Measurements from ENCODE around the gene DPP6. TPM values are rescaled to one million over a fixed set of nuclear protein-coding genes. Genes with fewer than 3 reads are reported as not detected.

Gene DPP6
- total and polyA plus RNA-seq, 5 donors from 2014 or later = not detected

DNA sequence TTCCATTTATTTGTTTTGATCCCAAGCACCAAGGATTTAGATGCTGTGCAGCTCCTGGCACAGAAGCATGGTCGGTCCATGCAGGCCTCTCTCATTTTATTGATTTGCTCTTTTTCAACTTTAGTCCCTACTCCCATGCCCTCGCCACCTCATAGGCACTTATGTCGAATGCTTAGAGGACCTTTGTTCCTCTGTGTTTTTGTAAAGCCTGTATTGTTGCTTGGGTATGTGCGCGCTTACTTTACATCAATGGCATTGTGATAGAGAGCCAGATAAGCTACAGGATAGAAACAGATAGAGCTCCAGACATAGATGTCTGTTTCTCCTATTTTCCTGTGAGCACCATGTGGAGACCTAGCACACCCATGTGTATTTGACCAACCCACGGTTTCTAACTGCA is 725.7 kb downstream of the DPP6 start:
- Mint-ChIP-seq H3K27me3 (no peaks in the 10 kb centered on the region), H3K4me1 (peaks cover 0 to 6% (median 0%) of the 10 kb centered on the region in 4 donors), H3K27ac (no peak overlapping the region)

DNA sequence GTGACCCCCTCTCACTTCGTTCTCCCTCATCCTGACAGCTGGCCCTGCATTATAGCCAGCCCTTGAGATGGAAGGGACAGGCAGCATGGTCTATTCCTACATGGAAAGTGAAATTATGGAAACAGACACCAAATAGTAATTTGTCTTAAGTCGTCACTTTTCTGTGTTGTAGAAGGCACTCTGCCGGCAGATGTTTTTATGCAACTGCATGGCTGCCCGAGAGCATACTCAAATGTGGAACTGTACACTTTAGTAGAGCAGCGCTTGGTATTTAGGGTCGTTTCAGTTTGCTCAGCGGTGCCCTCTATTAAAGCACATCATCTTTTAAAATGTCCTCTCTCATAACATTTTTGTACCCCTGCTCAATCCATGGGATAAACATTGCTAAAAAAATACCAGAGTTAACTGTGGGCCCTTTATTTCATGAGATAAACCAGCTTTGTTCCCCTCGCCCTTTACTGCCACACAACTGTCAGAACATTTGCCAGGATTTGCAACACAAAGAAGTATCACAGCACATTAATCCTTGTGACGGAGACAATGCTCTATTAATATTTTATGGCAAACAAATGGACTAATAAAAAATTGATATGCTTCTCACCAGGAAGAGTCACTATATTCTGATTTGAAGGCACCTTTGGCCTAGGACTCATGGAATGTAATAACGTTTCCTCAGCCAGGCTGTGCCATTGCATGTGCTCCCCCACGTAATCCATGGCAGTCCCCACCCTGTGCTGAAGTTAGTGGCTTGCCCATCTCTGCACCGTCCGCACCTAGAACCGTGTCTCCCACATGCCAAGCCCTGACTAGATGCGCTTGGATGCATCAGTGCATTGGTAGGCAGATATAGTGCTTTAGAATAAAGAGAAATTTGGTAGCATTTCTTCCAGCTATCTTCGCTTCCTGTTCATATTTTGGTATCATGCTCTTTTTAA is 729.4 kb downstream of the DPP6 start:
- DNase-seq (no peak), ATAC-seq (ENCODE audit: low read depth in 2 of 2) (no peak)
- H3K27ac Mint-ChIP-seq = no peak overlapping the region
- Histone ChIP-seq H3K4me1 (ENCODE audit: control insufficient read depth, insufficient read depth, low read length, poor library complexity, severe bottlenecking) (no peaks in the 10 kb centered on the region), H3K4me3 (ENCODE audit: low read depth, low read length) (no peak overlapping the region), H3K27ac (ENCODE audit: insufficient read depth, low read length, poor library complexity, severe bottlenecking) (no peak overlapping the region), H3K27me3 (ENCODE audit: control insufficient read depth, insufficient read depth, low read length) (no peaks in the 10 kb centered on the region), H3K36me3 (ENCODE audit: control insufficient read depth, insufficient read depth, low read length) (no peaks in the 10 kb centered on the region), H3K9me3 (ENCODE audit: control insufficient read depth in 2 of 2, low read length in 2 of 2) (peaks cover 0 to 12% of the 10 kb centered on the region in 2 experiments)
- H3K4me3 Mint-ChIP-seq = no peak overlapping the region
- no peaks in the 10 kb centered on the region for H3K36me3 Mint-ChIP-seq
- H3K4me1 Mint-ChIP-seq = peaks cover 0 to under 1% (median 0%) of the 10 kb centered on the region in 4 donors
- peaks cover 3% of the 10 kb centered on the region for H3K27me3 Mint-ChIP-seq
- peaks cover 3 to 13% (median 5%) of the 10 kb centered on the region in 7 donors for H3K9me3 Mint-ChIP-seq

More for the DNA sequence above, 725.7 kb downstream of the DPP6 start:
- Histone ChIP-seq H3K27ac (ENCODE audit: insufficient read depth, low read length, poor library complexity, severe bottlenecking) (no peak overlapping the region), H3K4me1 (ENCODE audit: control insufficient read depth, insufficient read depth, low read length, poor library complexity, severe bottlenecking) (no peaks in the 10 kb centered on the region), H3K36me3 (ENCODE audit: control insufficient read depth, insufficient read depth, low read length) (no peaks in the 10 kb centered on the region), H3K4me3 (ENCODE audit: low read depth, low read length) (no peak overlapping the region), H3K9me3 (ENCODE audit: control insufficient read depth in 2 of 2, low read length in 2 of 2) (no peaks in the 10 kb centered on the region), H3K27me3 (ENCODE audit: control insufficient read depth, insufficient read depth, low read length) (no peaks in the 10 kb centered on the region)
- no peak for DNase-seq
- ATAC-seq (ENCODE audit: low read depth in 2 of 2) = no peak
- Mint-ChIP-seq H3K4me3 (no peak overlapping the region), H3K36me3 (no peaks in the 10 kb centered on the region), H3K9me3 (peaks cover 0 to 6% (median 1%) of the 10 kb centered on the region in 7 donors)

- Histone ChIP-seq H3K36me3 (ENCODE audit: control insufficient read depth, insufficient read depth, low read length) (no peaks in the 10 kb centered on the region), H3K27ac (ENCODE audit: insufficient read depth, low read length, poor library complexity, severe bottlenecking) (no peak overlapping the region), H3K27me3 (ENCODE audit: control insufficient read depth, insufficient read depth, low read length) (no peaks in the 10 kb centered on the region), H3K9me3 (ENCODE audit: control insufficient read depth in 2 of 2, low read length in 2 of 2) (peaks cover 0 to 12% of the 10 kb centered on the region in 2 experiments), H3K4me3 (ENCODE audit: low read depth, low read length) (no peak overlapping the region), H3K4me1 (ENCODE audit: control insufficient read depth, insufficient read depth, low read length, poor library complexity, severe bottlenecking) (no peaks in the 10 kb centered on the region)
- H3K27me3 Mint-ChIP-seq = peaks cover 4% of the 10 kb centered on the region
- DNase-seq (no peak), ATAC-seq (ENCODE audit: low read depth in 2 of 2) (no peak)
- no peaks in the 10 kb centered on the region for H3K4me1 Mint-ChIP-seq
- H3K27ac Mint-ChIP-seq = no peak overlapping the region
- H3K36me3 Mint-ChIP-seq = no peaks in the 10 kb centered on the region
- H3K4me3 Mint-ChIP-seq = no peak overlapping the region
- H3K9me3 Mint-ChIP-seq = peaks cover 2 to 13% (median 5%) of the 10 kb centered on the region in 7 donors
Observed at GRCh38 chr7:154783281-154783909, 731.2 kb downstream of the DPP6 start.

DNA sequence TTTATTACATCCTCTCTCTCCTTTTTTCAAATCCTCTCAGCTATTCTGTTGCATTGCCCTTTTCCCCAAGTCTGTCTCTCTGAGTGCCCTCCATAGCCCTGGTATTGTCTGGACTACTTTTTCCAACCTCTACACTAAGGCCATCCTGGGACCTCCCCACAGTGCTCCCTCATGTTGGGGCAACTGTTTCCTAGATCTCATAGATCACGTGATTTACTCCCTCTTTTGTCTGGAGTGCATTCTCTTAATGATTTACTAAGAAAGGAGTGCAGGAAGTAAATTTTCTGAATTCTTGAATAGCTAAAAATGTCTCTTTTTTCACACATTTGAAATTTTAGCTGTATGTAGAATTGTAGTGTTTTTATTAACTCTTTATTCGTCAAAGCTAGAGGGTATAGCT is 733.7 kb downstream of the DPP6 start:
- ATAC-seq (ENCODE audit: low read depth in 2 of 2) (no peak), DNase-seq (no peak)
- no peaks in the 10 kb centered on the region for H3K27me3 ChIP-seq (ENCODE audit: control insufficient read depth, insufficient read depth, low read length)
- Mint-ChIP-seq H3K27me3 (peaks cover 9% of the 10 kb centered on the region), H3K4me3 (no peak overlapping the region), H3K4me1 (no peaks in the 10 kb centered on the region), H3K27ac (no peak overlapping the region), H3K9me3 (peaks cover 1 to 19% (median 4%) of the 10 kb centered on the region in 7 donors), H3K36me3 (no peaks in the 10 kb centered on the region)
- H3K4me1 ChIP-seq (ENCODE audit: control insufficient read depth, insufficient read depth, low read length, poor library complexity, severe bottlenecking) = no peaks in the 10 kb centered on the region
- no peaks in the 10 kb centered on the region for H3K36me3 ChIP-seq (ENCODE audit: control insufficient read depth, insufficient read depth, low read length)
- H3K4me3 ChIP-seq (ENCODE audit: low read depth, low read length) = no peak overlapping the region
- H3K9me3 ChIP-seq (ENCODE audit: control insufficient read depth in 2 of 2, low read length in 2 of 2) = peaks cover 0 to 12% of the 10 kb centered on the region in 2 experiments
- no peak overlapping the region for H3K27ac ChIP-seq (ENCODE audit: insufficient read depth, low read length, poor library complexity, severe bottlenecking)

GRCh38 chr7:154789404-154789803 is 737.2 kb downstream of the DPP6 start:
- Mint-ChIP-seq H3K36me3 (no peaks in the 10 kb centered on the region), H3K27me3 (peaks cover 15% of the 10 kb centered on the region), H3K27ac (no peak overlapping the region), H3K4me1 (no peaks in the 10 kb centered on the region), H3K4me3 (no peak overlapping the region), H3K9me3 (peaks cover 0 to 19% (median 2%) of the 10 kb centered on the region in 7 donors)
- Histone ChIP-seq H3K4me3 (ENCODE audit: low read depth, low read length) (no peak overlapping the region), H3K9me3 (ENCODE audit: control insufficient read depth in 2 of 2, low read length in 2 of 2) (peaks cover 0 to 12% of the 10 kb centered on the region in 2 experiments), H3K4me1 (ENCODE audit: control insufficient read depth, insufficient read depth, low read length, poor library complexity, severe bottlenecking) (no peaks in the 10 kb centered on the region), H3K27ac (ENCODE audit: insufficient read depth, low read length, poor library complexity, severe bottlenecking) (no peak overlapping the region), H3K27me3 (ENCODE audit: control insufficient read depth, insufficient read depth, low read length) (no peaks in the 10 kb centered on the region), H3K36me3 (ENCODE audit: control insufficient read depth, insufficient read depth, low read length) (no peaks in the 10 kb centered on the region)
- DNase-seq (no peak), ATAC-seq (ENCODE audit: low read depth in 2 of 2) (no peak)

GRCh38 chr7:154791611-154792010 is 739.4 kb downstream of the DPP6 start:
- Mint-ChIP-seq H3K9me3 (peaks cover 0 to 8% (median 0%) of the 10 kb centered on the region in 7 donors), H3K4me3 (no peak overlapping the region), H3K4me1 (no peaks in the 10 kb centered on the region), H3K27me3 (peaks cover 12% of the 10 kb centered on the region), H3K36me3 (no peaks in the 10 kb centered on the region), H3K27ac (no peak overlapping the region)
- no peak overlapping the region for H3K27ac ChIP-seq (ENCODE audit: insufficient read depth, low read length, poor library complexity, severe bottlenecking)
- no peaks in the 10 kb centered on the region for H3K27me3 ChIP-seq (ENCODE audit: control insufficient read depth, insufficient read depth, low read length)
- H3K9me3 ChIP-seq (ENCODE audit: control insufficient read depth in 2 of 2, low read length in 2 of 2) = no peaks in the 10 kb centered on the region
- H3K4me3 ChIP-seq (ENCODE audit: low read depth, low read length) = no peak overlapping the region
- no peak for DNase-seq
- H3K4me1 ChIP-seq (ENCODE audit: control insufficient read depth, insufficient read depth, low read length, poor library complexity, severe bottlenecking) = no peaks in the 10 kb centered on the region
- ATAC-seq (ENCODE audit: low read depth in 2 of 2) = no peak
- H3K36me3 ChIP-seq (ENCODE audit: control insufficient read depth, insufficient read depth, low read length) = no peaks in the 10 kb centered on the region

DNA sequence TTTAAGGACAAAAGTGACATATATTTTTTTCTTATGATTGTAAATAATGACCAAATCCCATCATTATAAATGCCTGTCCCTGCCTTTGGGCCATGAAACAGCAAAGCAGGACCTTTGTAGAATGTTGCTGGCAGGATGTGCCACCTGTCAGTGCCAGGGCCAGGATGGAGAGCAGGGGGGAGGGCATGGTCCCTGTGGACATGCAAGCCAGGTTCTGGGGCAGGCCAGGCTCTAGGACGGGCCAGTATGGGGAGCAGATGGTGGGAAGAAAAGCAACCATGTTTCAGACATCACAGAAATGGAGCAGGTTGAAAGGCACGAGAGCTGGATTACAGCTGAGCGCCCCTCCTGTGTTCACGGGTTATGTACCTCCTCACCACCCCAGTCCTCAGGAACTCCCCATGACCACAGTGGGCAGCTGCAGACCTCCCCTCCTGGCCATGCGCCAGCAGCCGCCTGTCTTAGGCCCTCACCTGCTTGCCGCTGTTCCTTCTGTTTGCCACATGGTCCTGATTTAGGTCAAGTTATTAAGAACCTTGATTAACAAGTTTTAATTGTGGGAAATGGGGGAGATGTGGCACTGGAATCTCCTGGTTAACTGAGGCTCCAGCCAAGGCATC is 740.3 kb downstream of the DPP6 start:
- ATAC-seq (ENCODE audit: low read depth in 2 of 2) = no peak
- Mint-ChIP-seq H3K4me3 (no peak overlapping the region), H3K9me3 (peaks cover 0 to 8% (median 0%) of the 10 kb centered on the region in 7 donors), H3K27ac (no peak overlapping the region), H3K36me3 (no peaks in the 10 kb centered on the region), H3K4me1 (no peaks in the 10 kb centered on the region), H3K27me3 (peaks cover 11% of the 10 kb centered on the region)
- Histone ChIP-seq H3K4me1 (ENCODE audit: control insufficient read depth, insufficient read depth, low read length, poor library complexity, severe bottlenecking) (no peaks in the 10 kb centered on the region), H3K27ac (ENCODE audit: insufficient read depth, low read length, poor library complexity, severe bottlenecking) (no peak overlapping the region), H3K9me3 (ENCODE audit: control insufficient read depth in 2 of 2, low read length in 2 of 2) (no peaks in the 10 kb centered on the region), H3K27me3 (ENCODE audit: control insufficient read depth, insufficient read depth, low read length) (no peaks in the 10 kb centered on the region), H3K36me3 (ENCODE audit: control insufficient read depth, insufficient read depth, low read length) (no peaks in the 10 kb centered on the region), H3K4me3 (ENCODE audit: low read depth, low read length) (no peak overlapping the region)
- DNase-seq = no peak
